Measurements from ENCODE around the gene CACNA2D4. TPM values are rescaled to one million over a fixed set of nuclear protein-coding genes. Genes with fewer than 3 reads are reported as not detected.

Gene CACNA2D4
- total and polyA plus RNA-seq, 4 donors = 1.5 to 12.6 (median 7.3) TPM

DNA sequence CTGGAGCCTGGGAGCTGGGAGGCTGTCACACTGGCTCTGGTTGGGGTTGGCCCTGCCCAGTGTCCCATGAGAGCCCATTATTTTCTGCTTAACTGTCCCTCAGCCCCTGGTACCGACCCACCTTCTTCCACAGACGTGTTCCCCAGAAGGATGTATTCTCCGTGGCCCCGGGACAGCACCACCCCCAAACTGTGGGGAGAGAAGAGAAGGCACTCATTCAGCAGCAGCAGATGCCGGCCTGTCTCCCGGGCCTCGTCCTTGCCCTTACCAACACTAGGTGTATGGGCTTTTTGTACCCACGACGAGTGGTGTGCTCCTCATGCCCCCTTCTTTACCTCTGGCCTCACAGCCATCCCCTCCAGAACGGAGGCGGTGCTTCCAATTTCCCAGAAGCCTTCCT lies 60.0 kb downstream of the CACNA2D4 start:
- Histone ChIP-seq H3K36me3 (ENCODE audit: control insufficient read depth in 4 of 4, insufficient read depth in 4 of 4, low read length in 4 of 4) (no peaks in the 10 kb centered on the region), H3K9ac (ENCODE audit: insufficient read depth in 1 of 2, low read length in 2 of 2) (no peak overlapping the region), H3K9me3 (ENCODE audit: control insufficient read depth in 4 of 4, insufficient read depth in 3 of 4, low read length in 3 of 4) (peaks cover 0 to 26% (median 10%) of the 10 kb centered on the region in 4 donors), H3K4me3 (no peak overlapping the region), H3K4me1 (ENCODE audit: control insufficient read depth in 5 of 5, insufficient read depth in 5 of 5, low read length in 5 of 5) (no peaks in the 10 kb centered on the region), H3K27ac (ENCODE audit: low read depth in 1 of 2, low read length in 1 of 2) (no peak overlapping the region), H3K27me3 (ENCODE audit: control insufficient read depth in 3 of 3, insufficient read depth in 3 of 3, low read length in 2 of 3) (peaks cover 0 to 2% (median 0%) of the 10 kb centered on the region in 3 donors)
- ATAC-seq (ENCODE audit: insufficient read depth, low FRiP score) (no peak), DNase-seq (no peak)
- WGBS, 2 donors = 90 to 93% methylated on average over 8 to 11 of the region's 11 CpGs
- TF ChIP-seq, protein P1, sequence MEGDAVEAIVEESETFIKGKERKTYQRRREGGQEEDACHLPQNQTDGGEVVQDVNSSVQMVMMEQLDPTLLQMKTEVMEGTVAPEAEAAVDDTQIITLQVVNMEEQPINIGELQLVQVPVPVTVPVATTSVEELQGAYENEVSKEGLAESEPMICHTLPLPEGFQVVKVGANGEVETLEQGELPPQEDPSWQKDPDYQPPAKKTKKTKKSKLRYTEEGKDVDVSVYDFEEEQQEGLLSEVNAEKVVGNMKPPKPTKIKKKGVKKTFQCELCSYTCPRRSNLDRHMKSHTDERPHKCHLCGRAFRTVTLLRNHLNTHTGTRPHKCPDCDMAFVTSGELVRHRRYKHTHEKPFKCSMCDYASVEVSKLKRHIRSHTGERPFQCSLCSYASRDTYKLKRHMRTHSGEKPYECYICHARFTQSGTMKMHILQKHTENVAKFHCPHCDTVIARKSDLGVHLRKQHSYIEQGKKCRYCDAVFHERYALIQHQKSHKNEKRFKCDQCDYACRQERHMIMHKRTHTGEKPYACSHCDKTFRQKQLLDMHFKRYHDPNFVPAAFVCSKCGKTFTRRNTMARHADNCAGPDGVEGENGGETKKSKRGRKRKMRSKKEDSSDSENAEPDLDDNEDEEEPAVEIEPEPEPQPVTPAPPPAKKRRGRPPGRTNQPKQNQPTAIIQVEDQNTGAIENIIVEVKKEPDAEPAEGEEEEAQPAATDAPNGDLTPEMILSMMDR (IDR thresholded peaks at IDR 0.05; ENCODE audit: control extremely low read depth, extremely low read depth) = no peak

DNA sequence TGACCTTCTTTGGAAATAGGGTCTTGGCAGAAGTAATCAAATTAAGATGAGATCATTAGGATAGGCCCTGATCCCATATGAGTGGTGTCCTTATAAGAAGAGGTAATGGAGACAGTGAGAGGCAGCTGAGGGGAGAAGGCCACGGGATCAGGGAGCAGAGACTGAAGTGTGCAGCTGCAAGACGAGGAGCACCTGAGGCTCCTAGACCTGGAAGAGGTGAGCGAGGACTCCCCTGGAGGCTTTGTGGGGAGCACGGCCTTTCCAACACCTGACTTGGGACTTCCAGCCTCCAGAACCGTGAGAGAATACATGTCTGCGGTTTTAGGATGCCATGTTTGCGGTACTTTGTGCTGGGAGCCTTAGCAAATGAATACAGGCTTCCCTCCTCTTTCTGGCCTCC lies 60.6 kb downstream of the CACNA2D4 start:
- Histone ChIP-seq H3K27me3 (ENCODE audit: control insufficient read depth in 3 of 3, insufficient read depth in 3 of 3, low read length in 2 of 3) (no peaks in the 10 kb centered on the region), H3K4me3 (no peak overlapping the region), H3K27ac (ENCODE audit: low read depth in 1 of 2, low read length in 1 of 2) (no peak overlapping the region), H3K9ac (ENCODE audit: insufficient read depth in 1 of 2, low read length in 2 of 2) (no peak overlapping the region), H3K9me3 (ENCODE audit: control insufficient read depth in 4 of 4, insufficient read depth in 3 of 4, low read length in 3 of 4) (peaks cover 0 to 26% (median 10%) of the 10 kb centered on the region in 4 donors), H3K36me3 (ENCODE audit: control insufficient read depth in 4 of 4, insufficient read depth in 4 of 4, low read length in 4 of 4) (no peaks in the 10 kb centered on the region), H3K4me1 (ENCODE audit: control insufficient read depth in 5 of 5, insufficient read depth in 5 of 5, low read length in 5 of 5) (no peaks in the 10 kb centered on the region)
- no peak for ATAC-seq (ENCODE audit: insufficient read depth, low FRiP score)
- WGBS, 2 donors = 86 to 89% methylated on average over 7 of the region's 7 CpGs
- DNase-seq = no peak
- TF ChIP-seq, protein P1 (IDR thresholded peaks at IDR 0.05; ENCODE audit: control extremely low read depth, extremely low read depth) = no peak

DNA sequence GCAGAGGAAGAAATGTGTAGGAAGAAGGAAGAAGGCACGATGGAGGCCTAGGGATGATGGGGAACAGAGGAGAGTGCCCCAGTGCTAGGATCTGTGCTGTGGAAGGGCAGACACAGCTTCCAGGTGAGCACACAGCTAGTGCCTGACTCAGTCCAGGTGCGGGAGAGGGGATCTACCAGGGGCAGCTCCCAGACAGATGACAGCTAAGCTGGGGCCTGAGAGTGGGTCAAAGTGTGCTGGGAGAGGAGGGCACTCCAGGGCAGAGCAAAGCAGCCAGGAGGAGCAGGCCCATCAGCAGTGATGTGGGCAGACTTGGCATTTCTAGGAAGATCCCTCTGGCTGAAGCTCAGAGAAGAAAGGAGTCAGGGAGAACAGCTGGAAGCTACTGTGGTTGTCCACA lies 61.4 kb downstream of the CACNA2D4 start:
- TF ChIP-seq, protein P1 (IDR thresholded peaks at IDR 0.05; ENCODE audit: control extremely low read depth, extremely low read depth) = no peak
- Histone ChIP-seq H3K4me1 (ENCODE audit: control insufficient read depth in 5 of 5, insufficient read depth in 5 of 5, low read length in 5 of 5) (no peaks in the 10 kb centered on the region), H3K9ac (ENCODE audit: insufficient read depth in 1 of 2, low read length in 2 of 2) (no peak overlapping the region), H3K27ac (ENCODE audit: low read depth in 1 of 2, low read length in 1 of 2) (no peak overlapping the region), H3K9me3 (ENCODE audit: control insufficient read depth in 4 of 4, insufficient read depth in 3 of 4, low read length in 3 of 4) (peaks cover 0 to 26% (median 10%) of the 10 kb centered on the region in 4 donors), H3K36me3 (ENCODE audit: control insufficient read depth in 4 of 4, insufficient read depth in 4 of 4, low read length in 4 of 4) (no peaks in the 10 kb centered on the region), H3K27me3 (ENCODE audit: control insufficient read depth in 3 of 3, insufficient read depth in 3 of 3, low read length in 2 of 3) (no peaks in the 10 kb centered on the region), H3K4me3 (no peak overlapping the region)
- DNase-seq (no peak), ATAC-seq (ENCODE audit: insufficient read depth, low FRiP score) (no peak)
- 47 to 69% methylated on average over 2 of the region's 2 CpGs for WGBS, 2 donors

DNA sequence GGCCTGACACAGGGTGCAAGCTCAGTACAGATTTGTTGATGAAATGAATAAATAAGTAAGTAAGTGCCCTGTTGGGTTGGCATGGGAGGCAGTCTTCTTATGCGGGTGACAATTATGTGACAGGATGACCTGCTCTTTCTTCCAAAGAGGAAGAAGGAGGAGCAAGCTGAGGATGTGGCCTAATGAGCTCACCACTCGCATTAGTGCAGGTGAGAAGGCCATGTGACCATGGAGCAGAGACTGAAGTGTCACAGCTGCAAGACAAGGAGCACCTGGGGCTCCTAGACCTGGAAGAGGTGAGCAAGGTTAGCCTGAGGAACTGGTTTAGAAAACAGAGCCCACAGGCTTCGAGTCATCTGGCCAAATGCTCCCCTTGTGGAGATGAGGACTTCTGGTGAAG lies 63.2 kb downstream of the CACNA2D4 start:
- Histone ChIP-seq H3K9me3 (ENCODE audit: control insufficient read depth in 4 of 4, insufficient read depth in 3 of 4, low read length in 3 of 4) (peaks cover 0 to 26% (median 10%) of the 10 kb centered on the region in 4 donors), H3K9ac (ENCODE audit: insufficient read depth in 1 of 2, low read length in 2 of 2) (no peak overlapping the region), H3K36me3 (ENCODE audit: control insufficient read depth in 4 of 4, insufficient read depth in 4 of 4, low read length in 4 of 4) (no peaks in the 10 kb centered on the region), H3K4me1 (ENCODE audit: control insufficient read depth in 5 of 5, insufficient read depth in 5 of 5, low read length in 5 of 5) (no peaks in the 10 kb centered on the region), H3K27me3 (ENCODE audit: control insufficient read depth in 3 of 3, insufficient read depth in 3 of 3, low read length in 2 of 3) (no peaks in the 10 kb centered on the region), H3K4me3 (no peak overlapping the region), H3K27ac (ENCODE audit: low read depth in 1 of 2, low read length in 1 of 2) (no peak overlapping the region)
- ATAC-seq (ENCODE audit: insufficient read depth, low FRiP score) = no peak
- no peak for DNase-seq
- TF ChIP-seq, protein P1 (IDR thresholded peaks at IDR 0.05; ENCODE audit: control extremely low read depth, extremely low read depth) = no peak
- WGBS, 2 donors = 65 to 81% methylated on average over 3 of the region's 3 CpGs
